ENCODE data around the gene NOS3.

Gene NOS3

GRCh38 chr7:150997817-150998216 is 7.0 kb downstream of the NOS3 start:
- no peaks in the 10 kb centered on the region for H3K9me3 ChIP-seq (ENCODE audit: control insufficient read depth, insufficient read depth, low read depth, low read length)
- H3K36me3 ChIP-seq (ENCODE audit: control insufficient read depth, insufficient read depth, low read length) = no peaks in the 10 kb centered on the region
- no peak overlapping the region for H3K4me3 ChIP-seq (ENCODE audit: low read depth, low read length)
- no peaks in the 10 kb centered on the region for H3K27me3 ChIP-seq (ENCODE audit: control insufficient read depth, insufficient read depth, low read length)
- peaks cover 24% of the 10 kb centered on the region; the same call in 1 of the 2 replicates for H3K4me1 ChIP-seq (ENCODE audit: control insufficient read depth, insufficient read depth, low read length)
- H3K9ac ChIP-seq (ENCODE audit: low read length) = no peak overlapping the region
- no peak overlapping the region for H3K27ac ChIP-seq (ENCODE audit: low read depth, low read length)

GRCh38 chr7:150998341-150998740 is 7.5 kb downstream of the NOS3 start:
- Histone ChIP-seq H3K9ac (ENCODE audit: low read length) (no peak overlapping the region), H3K4me3 (ENCODE audit: low read depth, low read length) (no peak overlapping the region), H3K36me3 (ENCODE audit: control insufficient read depth, insufficient read depth, low read length) (no peaks in the 10 kb centered on the region), H3K27ac (ENCODE audit: low read depth, low read length) (no peak overlapping the region), H3K9me3 (ENCODE audit: control insufficient read depth, insufficient read depth, low read depth, low read length) (no peaks in the 10 kb centered on the region), H3K4me1 (ENCODE audit: control insufficient read depth, insufficient read depth, low read length) (peaks cover 19% of the 10 kb centered on the region; the same call in 1 of the 2 replicates), H3K27me3 (ENCODE audit: control insufficient read depth, insufficient read depth, low read length) (no peaks in the 10 kb centered on the region)

DNA sequence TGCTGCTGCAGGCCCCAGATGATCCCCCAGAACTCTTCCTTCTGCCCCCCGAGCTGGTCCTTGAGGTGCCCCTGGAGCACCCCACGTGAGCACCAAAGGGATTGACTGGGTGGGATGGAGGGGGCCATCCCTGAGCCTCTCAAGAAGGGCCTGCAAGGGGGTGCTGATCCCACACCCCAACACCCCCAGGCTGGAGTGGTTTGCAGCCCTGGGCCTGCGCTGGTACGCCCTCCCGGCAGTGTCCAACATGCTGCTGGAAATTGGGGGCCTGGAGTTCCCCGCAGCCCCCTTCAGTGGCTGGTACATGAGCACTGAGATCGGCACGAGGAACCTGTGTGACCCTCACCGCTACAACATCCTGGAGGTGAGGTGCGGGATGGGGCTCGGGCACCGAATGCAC is 8.2 kb downstream of the NOS3 start:
- peaks cover 16% of the 10 kb centered on the region; the same call in 1 of the 2 replicates for H3K4me1 ChIP-seq (ENCODE audit: control insufficient read depth, insufficient read depth, low read length)
- no peak overlapping the region for H3K9ac ChIP-seq (ENCODE audit: low read length)
- H3K4me3 ChIP-seq (ENCODE audit: low read depth, low read length) = no peak overlapping the region
- no peak overlapping the region for H3K27ac ChIP-seq (ENCODE audit: low read depth, low read length)
- H3K9me3 ChIP-seq (ENCODE audit: control insufficient read depth, insufficient read depth, low read depth, low read length) = no peaks in the 10 kb centered on the region
- no peaks in the 10 kb centered on the region for H3K27me3 ChIP-seq (ENCODE audit: control insufficient read depth, insufficient read depth, low read length)
- no peaks in the 10 kb centered on the region for H3K36me3 ChIP-seq (ENCODE audit: control insufficient read depth, insufficient read depth, low read length)

- Histone ChIP-seq H3K4me3 (ENCODE audit: low read depth, low read length) (no peak overlapping the region), H3K27ac (ENCODE audit: low read depth, low read length) (no peak overlapping the region), H3K9me3 (ENCODE audit: control insufficient read depth, insufficient read depth, low read depth, low read length) (no peaks in the 10 kb centered on the region), H3K9ac (ENCODE audit: low read length) (no peak overlapping the region), H3K27me3 (ENCODE audit: control insufficient read depth, insufficient read depth, low read length) (no peaks in the 10 kb centered on the region), H3K4me1 (ENCODE audit: control insufficient read depth, insufficient read depth, low read length) (peaks cover 11% of the 10 kb centered on the region; the same call in 1 of the 2 replicates), H3K36me3 (ENCODE audit: control insufficient read depth, insufficient read depth, low read length) (no peaks in the 10 kb centered on the region)
Measured at GRCh38 chr7:150999497-151000230, 8.8 kb downstream of the NOS3 start.

DNA sequence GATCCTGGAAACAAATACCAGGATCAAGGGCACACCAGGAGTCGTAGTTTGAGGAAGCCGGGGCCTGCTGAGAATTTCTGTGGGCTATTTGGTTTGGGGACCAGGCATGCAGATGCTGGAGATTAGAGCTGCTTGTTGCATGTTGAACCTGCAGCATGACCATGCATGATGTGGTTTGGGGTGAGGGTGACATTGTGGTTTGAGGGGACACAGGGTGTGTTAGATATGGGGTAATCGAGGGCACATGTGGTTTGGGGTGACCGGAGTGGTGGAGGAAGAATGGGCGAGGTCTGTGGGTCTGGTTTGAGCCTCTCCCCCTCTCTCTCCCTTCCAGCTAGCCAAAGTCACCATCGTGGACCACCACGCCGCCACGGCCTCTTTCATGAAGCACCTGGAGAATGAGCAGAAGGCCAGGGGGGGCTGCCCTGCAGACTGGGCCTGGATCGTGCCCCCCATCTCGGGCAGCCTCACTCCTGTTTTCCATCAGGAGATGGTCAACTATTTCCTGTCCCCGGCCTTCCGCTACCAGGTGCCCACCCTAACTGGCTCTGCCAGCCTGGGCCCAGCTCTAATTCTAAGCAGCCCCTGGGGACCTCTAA is 10.2 kb downstream of the NOS3 start:
- Histone ChIP-seq H3K4me3 (ENCODE audit: low read depth, low read length) (no peak overlapping the region), H3K9ac (ENCODE audit: low read length) (no peak overlapping the region), H3K27ac (ENCODE audit: low read depth, low read length) (no peak overlapping the region), H3K36me3 (ENCODE audit: control insufficient read depth, insufficient read depth, low read length) (no peaks in the 10 kb centered on the region), H3K4me1 (ENCODE audit: control insufficient read depth, insufficient read depth, low read length) (peaks cover 4% of the 10 kb centered on the region; the same call in 1 of the 2 replicates), H3K27me3 (ENCODE audit: control insufficient read depth, insufficient read depth, low read length) (no peaks in the 10 kb centered on the region), H3K9me3 (ENCODE audit: control insufficient read depth, insufficient read depth, low read depth, low read length) (no peaks in the 10 kb centered on the region)

- Histone ChIP-seq H3K4me3 (ENCODE audit: low read depth, low read length) (no peak overlapping the region), H3K36me3 (ENCODE audit: control insufficient read depth, insufficient read depth, low read length) (no peaks in the 10 kb centered on the region), H3K27ac (ENCODE audit: low read depth, low read length) (no peak overlapping the region), H3K9me3 (ENCODE audit: control insufficient read depth, insufficient read depth, low read depth, low read length) (no peaks in the 10 kb centered on the region), H3K4me1 (ENCODE audit: control insufficient read depth, insufficient read depth, low read length) (peaks cover 4% of the 10 kb centered on the region; the same call in 1 of the 2 replicates), H3K27me3 (ENCODE audit: control insufficient read depth, insufficient read depth, low read length) (no peaks in the 10 kb centered on the region), H3K9ac (ENCODE audit: low read length) (no peak overlapping the region)
Measured at GRCh38 chr7:151001546-151001945, 10.7 kb downstream of the NOS3 start.

- Histone ChIP-seq H3K9me3 (ENCODE audit: control insufficient read depth, insufficient read depth, low read depth, low read length) (no peaks in the 10 kb centered on the region), H3K27me3 (ENCODE audit: control insufficient read depth, insufficient read depth, low read length) (no peaks in the 10 kb centered on the region), H3K4me1 (ENCODE audit: control insufficient read depth, insufficient read depth, low read length) (peaks cover 13% of the 10 kb centered on the region), H3K9ac (ENCODE audit: low read length) (no peak overlapping the region), H3K27ac (ENCODE audit: low read depth, low read length) (no peak overlapping the region), H3K36me3 (ENCODE audit: control insufficient read depth, insufficient read depth, low read length) (no peaks in the 10 kb centered on the region), H3K4me3 (ENCODE audit: low read depth, low read length) (no peak overlapping the region)
Measured at GRCh38 chr7:151003572-151003971, 12.8 kb downstream of the NOS3 start.

DNA sequence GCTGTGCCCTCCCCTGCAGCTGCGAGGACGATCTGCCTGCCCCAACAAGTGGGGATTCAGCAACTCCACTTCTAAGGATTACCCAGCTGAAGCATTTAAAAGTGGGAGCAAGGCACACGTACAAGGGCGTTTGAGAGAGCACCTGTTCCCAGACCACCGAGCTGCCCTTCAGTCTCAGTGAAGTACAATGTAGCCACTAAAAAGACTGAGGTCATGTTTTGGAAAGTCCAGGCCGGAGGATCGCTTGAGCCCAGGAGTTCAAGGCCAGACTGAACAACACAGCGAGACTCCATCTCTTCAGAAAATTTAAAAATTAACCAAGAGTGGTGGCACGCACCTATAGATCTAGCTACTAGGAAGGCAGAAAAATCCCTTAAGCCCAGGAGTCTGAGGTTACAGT is 14.7 kb downstream of the NOS3 start:
- no peaks in the 10 kb centered on the region for H3K27me3 ChIP-seq (ENCODE audit: control insufficient read depth, insufficient read depth, low read length)
- no peaks in the 10 kb centered on the region for H3K9me3 ChIP-seq (ENCODE audit: control insufficient read depth, insufficient read depth, low read depth, low read length)
- no peak overlapping the region for H3K9ac ChIP-seq (ENCODE audit: low read length)
- peaks cover 27% of the 10 kb centered on the region for H3K4me1 ChIP-seq (ENCODE audit: control insufficient read depth, insufficient read depth, low read length)
- no peaks in the 10 kb centered on the region for H3K36me3 ChIP-seq (ENCODE audit: control insufficient read depth, insufficient read depth, low read length)
- H3K27ac ChIP-seq (ENCODE audit: low read depth, low read length) = no peak overlapping the region
- H3K4me3 ChIP-seq (ENCODE audit: low read depth, low read length) = no peak overlapping the region

DNA sequence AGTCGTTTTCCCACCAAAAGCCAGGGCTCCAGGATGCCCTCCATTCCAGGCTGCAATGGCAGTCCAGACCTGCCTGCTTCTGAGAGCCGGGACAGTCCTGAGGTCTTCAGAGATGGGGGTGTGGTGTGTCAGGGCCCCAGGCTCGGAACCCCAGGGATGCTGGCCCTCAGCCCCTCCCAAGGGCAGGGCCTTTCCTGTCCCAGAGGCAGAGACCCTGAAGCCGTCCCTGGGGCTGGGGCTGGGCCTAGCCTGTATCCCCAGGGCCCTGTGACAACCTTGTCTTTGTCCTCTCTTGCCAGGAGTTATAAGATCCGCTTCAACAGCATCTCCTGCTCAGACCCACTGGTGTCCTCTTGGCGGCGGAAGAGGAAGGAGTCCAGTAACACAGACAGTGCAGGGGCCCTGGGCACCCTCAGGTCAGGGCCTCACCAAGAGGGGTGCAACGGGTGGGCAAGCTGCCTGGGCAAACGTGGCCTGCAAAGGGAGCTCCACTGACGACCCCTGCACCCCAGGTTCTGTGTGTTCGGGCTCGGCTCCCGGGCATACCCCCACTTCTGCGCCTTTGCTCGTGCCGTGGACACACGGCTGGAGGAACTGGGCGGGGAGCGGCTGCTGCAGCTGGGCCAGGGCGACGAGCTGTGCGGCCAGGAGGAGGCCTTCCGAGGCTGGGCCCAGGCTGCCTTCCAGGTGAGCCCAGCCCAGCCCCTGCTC is 15.9 kb downstream of the NOS3 start:
- no peak overlapping the region for H3K4me3 ChIP-seq (ENCODE audit: low read depth, low read length)
- H3K4me1 ChIP-seq (ENCODE audit: control insufficient read depth, insufficient read depth, low read length) = peaks cover 34% of the 10 kb centered on the region
- no peaks in the 10 kb centered on the region for H3K36me3 ChIP-seq (ENCODE audit: control insufficient read depth, insufficient read depth, low read length)
- no peak overlapping the region for H3K27ac ChIP-seq (ENCODE audit: low read depth, low read length)
- no peak overlapping the region for H3K9ac ChIP-seq (ENCODE audit: low read length)
- no peaks in the 10 kb centered on the region for H3K9me3 ChIP-seq (ENCODE audit: control insufficient read depth, insufficient read depth, low read depth, low read length)
- no peaks in the 10 kb centered on the region for H3K27me3 ChIP-seq (ENCODE audit: control insufficient read depth, insufficient read depth, low read length)

GRCh38 chr7:151007469-151007898 is 16.7 kb downstream of the NOS3 start:
- Histone ChIP-seq H3K27ac (ENCODE audit: low read depth, low read length) (no peak overlapping the region), H3K9me3 (ENCODE audit: control insufficient read depth, insufficient read depth, low read depth, low read length) (no peaks in the 10 kb centered on the region), H3K27me3 (ENCODE audit: control insufficient read depth, insufficient read depth, low read length) (no peaks in the 10 kb centered on the region), H3K36me3 (ENCODE audit: control insufficient read depth, insufficient read depth, low read length) (no peaks in the 10 kb centered on the region), H3K4me3 (ENCODE audit: low read depth, low read length) (no peak overlapping the region), H3K9ac (ENCODE audit: low read length) (peak overlapping the region; percentile 8), H3K4me1 (ENCODE audit: control insufficient read depth, insufficient read depth, low read length) (peaks cover 37% of the 10 kb centered on the region)

DNA sequence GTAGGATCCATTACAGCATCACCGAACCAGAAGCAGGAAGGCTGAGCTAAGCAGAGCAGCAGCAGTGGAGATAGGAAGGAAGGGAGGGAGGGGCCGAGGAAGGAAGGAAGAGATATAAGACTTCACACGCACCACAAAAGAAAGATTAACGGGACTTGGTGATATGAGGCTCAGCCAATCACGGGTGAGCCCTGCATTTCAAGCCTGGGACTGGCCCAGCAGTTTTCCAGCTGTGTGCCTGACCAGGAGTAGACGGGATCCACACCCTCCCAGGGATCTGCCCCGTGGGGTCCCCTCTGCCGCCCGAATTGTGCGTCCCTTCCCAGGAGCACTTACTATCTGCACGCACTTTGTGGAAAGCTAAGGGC is 17.3 kb downstream of the NOS3 start:
- peak overlapping the region; percentile 15 for H3K9ac ChIP-seq (ENCODE audit: low read length)

More for the DNA sequence above, 17.3 kb downstream of the NOS3 start:
- H3K9me3 ChIP-seq (ENCODE audit: control insufficient read depth, insufficient read depth, low read depth, low read length) = no peaks in the 10 kb centered on the region
- H3K4me3 ChIP-seq (ENCODE audit: low read depth, low read length) = peak overlapping the region; percentile 23
- no peak overlapping the region for H3K27ac ChIP-seq (ENCODE audit: low read depth, low read length)
- H3K4me1 ChIP-seq (ENCODE audit: control insufficient read depth, insufficient read depth, low read length) = peaks cover 42% of the 10 kb centered on the region
- no peaks in the 10 kb centered on the region for H3K36me3 ChIP-seq (ENCODE audit: control insufficient read depth, insufficient read depth, low read length)
- H3K27me3 ChIP-seq (ENCODE audit: control insufficient read depth, insufficient read depth, low read length) = no peaks in the 10 kb centered on the region

All from HUES6 (cell line).